ENCODE data around the gene RTN1. TPM values are rescaled to one million over a fixed set of nuclear protein-coding genes. Genes with fewer than 3 reads are reported as not detected.
A peak's percentile ranks its signal among the peaks of the same experiment; 100 is the strongest.

The RTN1 gene
- total RNA-seq, 2 experiments from 2014 or later: not detected

- Mint-ChIP-seq H3K27ac (no peak overlapping the region), H3K36me3 (no peaks in the 10 kb centered on the region), H3K9me3 (no peaks in the 10 kb centered on the region), H3K27me3 (peaks cover 1% of the 10 kb centered on the region), H3K4me3 (no peak overlapping the region), H3K4me1 (ENCODE audit: low read depth) (no peaks in the 10 kb centered on the region)
- ChIA-PET POLR2A (no interaction called here), CTCF (no interaction called here)
- intact Hi-C loops (cut with micrococcal nuclease): no loop called here
- DNase-seq: no peak
Observed at GRCh38 chr14:59704054-59704645, 166.4 kb downstream of the RTN1 start.

DNA sequence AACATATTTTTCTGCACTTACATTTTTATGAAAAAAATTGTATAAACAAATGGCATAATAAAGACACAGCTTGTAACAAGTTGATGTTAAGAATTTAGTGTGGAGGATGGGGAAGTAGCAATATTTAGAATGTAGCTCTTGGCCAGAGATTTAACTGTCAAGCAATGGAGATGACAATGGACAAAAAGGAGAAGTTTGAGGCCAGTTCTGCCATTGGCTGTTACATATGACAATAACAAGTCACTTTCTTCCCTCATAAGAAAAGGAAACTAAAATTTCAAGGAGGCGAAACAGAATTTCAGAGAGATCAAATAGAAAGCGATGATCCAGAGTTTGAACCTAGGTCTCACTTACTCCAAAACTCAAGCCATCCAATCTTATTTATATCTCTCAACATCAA is 171.1 kb downstream of the RTN1 start:
- no peaks in the 10 kb centered on the region for H3K27me3 Mint-ChIP-seq
- POLR2A ChIA-PET: no interaction called here
- no peak overlapping the region for H3K4me3 Mint-ChIP-seq
- no peaks in the 10 kb centered on the region for H3K4me1 Mint-ChIP-seq (ENCODE audit: low read depth)
- no peak overlapping the region for H3K27ac Mint-ChIP-seq
- intact Hi-C loops (cut with micrococcal nuclease): no loop called here
- no peak for DNase-seq
- CTCF ChIA-PET: no interaction called here
- H3K36me3 Mint-ChIP-seq: no peaks in the 10 kb centered on the region
- H3K9me3 Mint-ChIP-seq: no peaks in the 10 kb centered on the region

DNA sequence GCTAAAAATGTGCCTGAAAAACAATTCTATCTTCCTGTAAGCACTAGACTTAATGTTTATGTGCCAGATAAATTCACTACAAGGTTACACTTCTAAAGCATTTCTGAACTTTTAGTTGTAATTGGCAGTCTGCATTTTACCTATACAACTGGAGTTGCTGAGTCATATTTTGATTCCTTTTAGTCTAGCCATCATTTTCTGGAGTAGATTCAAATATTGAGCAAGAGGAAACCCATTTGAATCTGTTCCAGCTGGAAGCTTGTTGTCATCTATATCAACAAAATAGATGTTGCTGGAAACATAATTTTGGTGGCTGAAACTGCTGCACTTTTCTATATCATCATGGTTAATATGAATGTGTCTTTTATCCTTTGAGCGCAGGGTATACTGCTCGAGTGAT is 171.8 kb downstream of the RTN1 start:
- H3K27ac Mint-ChIP-seq: no peak overlapping the region
- H3K4me3 Mint-ChIP-seq: no peak overlapping the region
- ChIA-PET CTCF (no interaction called here), POLR2A (no interaction called here)
- H3K36me3 Mint-ChIP-seq: no peaks in the 10 kb centered on the region
- no peaks in the 10 kb centered on the region for H3K4me1 Mint-ChIP-seq (ENCODE audit: low read depth)
- H3K27me3 Mint-ChIP-seq: no peaks in the 10 kb centered on the region
- DNase-seq: no peak
- no peaks in the 10 kb centered on the region for H3K9me3 Mint-ChIP-seq
- intact Hi-C loops (cut with micrococcal nuclease): no loop called here

DNA sequence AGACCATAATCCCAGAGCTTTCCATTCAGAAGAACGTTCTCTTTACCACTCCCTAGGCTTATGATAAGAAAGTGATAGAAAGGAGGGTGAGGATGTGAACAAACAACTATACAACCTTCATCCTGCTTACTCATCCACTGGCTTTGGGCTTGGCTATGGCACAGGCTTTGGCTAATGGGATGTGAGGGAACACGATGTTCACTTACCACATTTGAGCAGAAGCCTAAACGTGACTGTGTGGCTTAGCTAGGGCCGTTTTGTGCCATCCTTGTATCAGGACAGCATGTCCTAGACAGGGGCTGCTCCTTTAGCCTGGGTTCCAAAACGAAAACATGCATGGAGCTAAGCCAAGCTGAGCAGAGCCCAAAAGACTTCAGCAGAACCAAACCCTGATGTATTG is 175.4 kb downstream of the RTN1 start:
- DNase-seq: no peak
- ChIA-PET POLR2A (no interaction called here), CTCF (no interaction called here)
- H3K9me3 Mint-ChIP-seq: no peaks in the 10 kb centered on the region
- no peaks in the 10 kb centered on the region for H3K4me1 Mint-ChIP-seq (ENCODE audit: low read depth)
- intact Hi-C loops (cut with micrococcal nuclease): no loop called here
- no peaks in the 10 kb centered on the region for H3K36me3 Mint-ChIP-seq
- H3K27me3 Mint-ChIP-seq: no peaks in the 10 kb centered on the region
- no peak overlapping the region for H3K4me3 Mint-ChIP-seq
- H3K27ac Mint-ChIP-seq: no peak overlapping the region

DNA sequence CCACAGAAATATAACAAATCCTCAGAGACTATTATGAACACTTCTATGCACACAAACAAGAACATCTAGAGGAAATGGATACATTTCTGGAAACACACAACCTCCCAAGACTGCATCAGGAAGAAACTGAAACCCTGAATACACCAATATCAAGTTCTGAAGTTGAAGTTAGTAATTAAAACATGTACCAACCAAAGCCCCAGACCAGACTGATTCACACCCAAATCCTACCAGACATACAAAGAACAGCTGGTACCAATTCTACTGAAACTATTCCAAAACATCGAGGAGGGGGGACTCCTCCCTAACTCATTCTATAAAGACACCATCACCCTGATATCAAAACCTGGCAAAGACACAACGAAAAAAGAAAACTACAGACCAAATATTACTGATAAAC is 179.3 kb downstream of the RTN1 start:
- no peak overlapping the region for H3K4me3 Mint-ChIP-seq
- no peak for DNase-seq
- H3K27ac Mint-ChIP-seq: no peak overlapping the region
- no peaks in the 10 kb centered on the region for H3K9me3 Mint-ChIP-seq
- CTCF ChIA-PET: no interaction called here
- intact Hi-C loops (cut with micrococcal nuclease): no loop called here
- POLR2A ChIA-PET: no interaction called here
- no peaks in the 10 kb centered on the region for H3K4me1 Mint-ChIP-seq (ENCODE audit: low read depth)
- H3K27me3 Mint-ChIP-seq: peaks cover 3% of the 10 kb centered on the region
- no peaks in the 10 kb centered on the region for H3K36me3 Mint-ChIP-seq

DNA sequence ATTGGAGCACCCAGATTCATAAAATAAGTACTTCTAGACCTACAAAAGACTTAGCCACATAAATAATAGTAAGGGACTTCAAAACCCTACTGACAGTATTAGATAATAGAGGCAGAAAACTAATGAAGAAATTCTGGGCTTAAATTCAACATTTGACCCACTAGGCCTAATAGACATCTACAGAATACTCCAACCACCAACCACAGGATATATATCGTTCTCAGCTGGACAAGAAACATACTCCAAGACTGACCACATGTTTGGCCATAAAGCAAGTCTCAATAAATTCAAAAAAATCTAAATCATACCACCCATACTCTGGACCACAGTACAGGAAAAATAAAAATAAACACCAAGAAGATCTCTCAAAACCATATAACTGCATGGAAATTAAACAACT is 180.2 kb downstream of the RTN1 start:
- H3K27ac Mint-ChIP-seq: no peak overlapping the region
- H3K4me3 Mint-ChIP-seq: no peak overlapping the region
- no peaks in the 10 kb centered on the region for H3K4me1 Mint-ChIP-seq (ENCODE audit: low read depth)
- peaks cover 3% of the 10 kb centered on the region for H3K27me3 Mint-ChIP-seq
- DNase-seq: no peak
- no peaks in the 10 kb centered on the region for H3K9me3 Mint-ChIP-seq
- CTCF ChIA-PET: no interaction called here
- no peaks in the 10 kb centered on the region for H3K36me3 Mint-ChIP-seq
- intact Hi-C loops (cut with micrococcal nuclease): no loop called here
- POLR2A ChIA-PET: no interaction called here

DNA sequence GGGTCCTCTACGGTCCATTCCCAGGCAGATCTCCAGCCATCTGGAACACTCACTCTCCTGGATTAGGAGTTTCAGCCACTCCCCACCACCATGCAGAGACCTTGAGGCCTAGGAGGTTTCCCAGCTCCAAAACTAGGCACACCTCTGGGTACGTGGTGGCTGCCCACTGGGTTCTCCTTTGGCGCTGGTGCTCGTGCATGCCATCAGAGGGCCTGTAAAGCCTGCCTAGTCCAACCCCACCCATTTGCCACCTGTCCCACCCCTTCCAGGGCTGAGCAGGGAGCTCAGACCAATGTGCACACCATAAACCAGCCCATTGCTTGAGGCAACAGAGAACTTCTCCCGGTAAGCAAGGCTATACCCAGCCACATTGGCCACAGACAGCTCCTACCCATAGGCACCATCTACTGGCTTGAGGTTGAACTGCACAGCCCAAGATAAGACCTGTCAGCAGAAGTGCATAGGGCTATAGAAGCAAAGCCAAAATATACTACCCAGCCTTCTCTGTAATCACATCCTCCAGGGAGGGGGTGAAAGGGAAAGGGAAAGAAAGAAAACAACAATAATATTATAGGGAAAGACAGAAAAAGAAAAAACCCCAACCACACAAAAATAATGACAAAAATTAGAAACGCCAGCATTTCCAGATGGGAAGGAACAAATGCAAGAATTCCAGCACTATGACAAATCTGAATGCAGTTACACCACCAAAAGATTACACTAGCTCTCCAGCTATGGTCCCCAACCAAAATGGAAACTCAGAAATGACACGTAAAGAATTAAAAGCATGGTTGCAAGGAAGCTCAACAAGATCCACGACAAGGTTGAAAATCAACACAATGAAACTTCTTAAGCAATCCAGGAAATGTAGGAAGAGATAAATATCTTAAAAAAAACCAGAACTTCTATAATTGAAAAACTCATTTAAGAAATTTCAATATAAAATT is 182.1 kb downstream of the RTN1 start:
- DNase-seq: peak; percentile 36
- ChIA-PET CTCF (interaction anchor here (1.0 to 1.4 kb wide), 2 partner anchors 122 to 181 kb away, joined by 3 to 5 read pairs; no protein-coding TSS in a partner anchor), POLR2A (no interaction called here)
- no peaks in the 10 kb centered on the region for H3K9me3 Mint-ChIP-seq
- H3K27me3 Mint-ChIP-seq: peaks cover 3% of the 10 kb centered on the region
- no peaks in the 10 kb centered on the region for H3K4me1 Mint-ChIP-seq (ENCODE audit: low read depth)
- no peak overlapping the region for H3K4me3 Mint-ChIP-seq
- H3K27ac Mint-ChIP-seq: no peak overlapping the region
- no peaks in the 10 kb centered on the region for H3K36me3 Mint-ChIP-seq
- intact Hi-C loops (cut with micrococcal nuclease): no loop called here

GRCh38 chr14:59687663-59688062 is 182.9 kb downstream of the RTN1 start:
- Mint-ChIP-seq H3K27me3 (peaks cover 3% of the 10 kb centered on the region), H3K9me3 (no peaks in the 10 kb centered on the region), H3K36me3 (no peaks in the 10 kb centered on the region), H3K27ac (no peak overlapping the region), H3K4me1 (ENCODE audit: low read depth) (no peaks in the 10 kb centered on the region), H3K4me3 (no peak overlapping the region)
- intact Hi-C loops (cut with micrococcal nuclease): no loop called here
- POLR2A ChIA-PET: no interaction called here
- CTCF ChIA-PET: interaction anchor here (1.0 kb wide), 1 partner anchor 123 kb away, joined by 3 read pairs; no protein-coding TSS in a partner anchor
- DNase-seq: no peak

DNA sequence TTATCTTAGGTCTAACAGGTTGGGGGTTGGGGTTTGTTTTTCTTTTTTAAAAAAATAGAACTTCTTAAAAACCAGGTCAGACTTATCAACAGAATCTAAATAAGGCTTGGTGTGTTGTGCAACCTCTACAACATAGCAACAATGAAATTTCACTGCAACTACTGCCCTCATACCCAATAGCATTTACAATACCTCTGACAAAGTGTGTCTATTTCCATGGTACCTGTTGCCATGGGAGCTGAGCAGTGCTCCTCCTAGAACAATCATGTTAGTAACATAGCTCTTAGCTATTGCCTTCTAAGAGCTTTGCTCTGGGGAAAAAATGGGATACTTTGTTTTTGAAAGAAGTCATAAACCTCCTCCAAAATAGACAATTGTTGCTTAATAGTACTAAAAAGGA is 190.7 kb downstream of the RTN1 start:
- peaks cover 1% of the 10 kb centered on the region for H3K27me3 Mint-ChIP-seq
- intact Hi-C loops (cut with micrococcal nuclease): no loop called here
- ChIA-PET CTCF (no interaction called here), POLR2A (no interaction called here)
- DNase-seq: no peak
- no peak overlapping the region for H3K27ac Mint-ChIP-seq
- no peaks in the 10 kb centered on the region for H3K9me3 Mint-ChIP-seq
- H3K36me3 Mint-ChIP-seq: no peaks in the 10 kb centered on the region
- no peaks in the 10 kb centered on the region for H3K4me1 Mint-ChIP-seq (ENCODE audit: low read depth)
- no peak overlapping the region for H3K4me3 Mint-ChIP-seq

DNA sequence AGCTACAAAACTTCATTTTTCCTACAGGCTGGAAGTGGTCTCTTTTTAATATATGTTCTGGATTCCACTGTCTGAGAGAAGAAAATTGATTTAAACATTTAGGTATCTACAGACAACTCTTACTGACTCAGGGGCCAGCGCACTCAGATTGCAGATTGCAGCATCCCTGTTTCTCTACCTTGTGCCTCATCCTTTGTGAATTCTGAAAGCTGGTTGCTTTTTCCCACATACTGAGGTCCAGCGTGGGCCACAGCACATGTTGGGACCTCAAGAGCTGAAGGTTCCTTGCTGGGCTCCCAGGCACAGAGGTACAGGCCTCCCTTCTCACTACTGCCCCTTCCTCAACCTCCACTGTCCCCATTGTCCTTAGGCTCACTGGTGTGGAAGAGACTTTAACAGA is 192.2 kb downstream of the RTN1 start:
- peaks cover 1% of the 10 kb centered on the region for H3K27me3 Mint-ChIP-seq
- no peaks in the 10 kb centered on the region for H3K36me3 Mint-ChIP-seq
- no peak overlapping the region for H3K27ac Mint-ChIP-seq
- intact Hi-C loops (cut with micrococcal nuclease): no loop called here
- ChIA-PET POLR2A (no interaction called here), CTCF (no interaction called here)
- H3K4me1 Mint-ChIP-seq (ENCODE audit: low read depth): no peaks in the 10 kb centered on the region
- DNase-seq: no peak
- no peak overlapping the region for H3K4me3 Mint-ChIP-seq
- no peaks in the 10 kb centered on the region for H3K9me3 Mint-ChIP-seq

GRCh38 chr14:59677771-59678231 is 192.8 kb downstream of the RTN1 start:
- H3K36me3 Mint-ChIP-seq: no peaks in the 10 kb centered on the region
- DNase-seq: no peak
- H3K27me3 Mint-ChIP-seq: peaks cover 1% of the 10 kb centered on the region
- H3K27ac Mint-ChIP-seq: no peak overlapping the region
- CTCF ChIA-PET: no interaction called here
- no peak overlapping the region for H3K4me3 Mint-ChIP-seq
- intact Hi-C loops (cut with micrococcal nuclease): no loop called here
- H3K4me1 Mint-ChIP-seq (ENCODE audit: low read depth): no peaks in the 10 kb centered on the region
- POLR2A ChIA-PET: no interaction called here
- no peaks in the 10 kb centered on the region for H3K9me3 Mint-ChIP-seq

- H3K9me3 Mint-ChIP-seq: no peaks in the 10 kb centered on the region
- H3K4me1 Mint-ChIP-seq (ENCODE audit: low read depth): no peaks in the 10 kb centered on the region
- POLR2A ChIA-PET: no interaction called here
- H3K27me3 Mint-ChIP-seq: no peaks in the 10 kb centered on the region
- no peaks in the 10 kb centered on the region for H3K36me3 Mint-ChIP-seq
- intact Hi-C loops (cut with micrococcal nuclease): no loop called here
- H3K27ac Mint-ChIP-seq: no peak overlapping the region
- CTCF ChIA-PET: no interaction called here
- no peak overlapping the region for H3K4me3 Mint-ChIP-seq
- DNase-seq: no peak
Observed at GRCh38 chr14:59675394-59675793, 195.2 kb downstream of the RTN1 start.

GRCh38 chr14:59664741-59665140 is 205.8 kb downstream of the RTN1 start:
- ChIA-PET CTCF (no interaction called here), POLR2A (no interaction called here)

More at GRCh38 chr14:59664741-59665140, 205.8 kb downstream of the RTN1 start:
- DNase-seq: no peak
- Mint-ChIP-seq H3K27me3 (no peaks in the 10 kb centered on the region), H3K36me3 (no peaks in the 10 kb centered on the region), H3K27ac (no peak overlapping the region), H3K4me1 (ENCODE audit: low read depth) (no peaks in the 10 kb centered on the region), H3K9me3 (peaks cover 37% of the 10 kb centered on the region), H3K4me3 (no peak overlapping the region)
- intact Hi-C loops (cut with micrococcal nuclease): no loop called here

All from activated CD4-positive, alpha-beta memory T cell treated with anti-CD3 and anti-CD28 coated beads for 36 hours (primary cell).